Fibroblast of lung (primary cell): Measurements from ENCODE around the gene YWHAQ. TPM values are rescaled to one million over a fixed set of nuclear protein-coding genes. Genes with fewer than 3 reads are reported as not detected.
A peak's percentile ranks its signal among the peaks of the same experiment; 100 is the strongest.

Experiments
- DNase-seq, 2 donors: peaks; one replicate each; pipeline versions ENCODE4 v3.0.0 to v3.0.0-alpha.2; 2010; ENCODE audit warnings: low read depth in 2 of 2
- H2AFZ ChIP-seq: 2 replicates; pipeline ENCODE4 v1.5.1; 2012; ENCODE audit warnings: low read length, control low read depth, inconsistent platforms
- H3K27ac ChIP-seq: 2 replicates; pipeline ENCODE4 v1.5.1; 2011; ENCODE audit warnings: low read length, control low read depth; ENCODE audit not compliant: insufficient read depth
- H3K27me3 ChIP-seq: 2 replicates; pipeline ENCODE4 v1.5.1; 2011; ENCODE audit warnings: mild to moderate bottlenecking, low read length; ENCODE audit not compliant: control insufficient read depth, insufficient read depth
- H3K36me3 ChIP-seq: 2 replicates; pipeline ENCODE4 v1.5.1; 2011; ENCODE audit warnings: low read length; ENCODE audit not compliant: control insufficient read depth, insufficient read depth
- H3K4me1 ChIP-seq: 2 replicates; pipeline ENCODE4 v1.5.1; 2011; ENCODE audit warnings: low read length; ENCODE audit not compliant: control insufficient read depth, insufficient read depth; ENCODE audit errors: extremely low read depth
- H3K4me2 ChIP-seq: 2 replicates; pipeline ENCODE4 v1.5.1; 2011; ENCODE audit warnings: low read length, control low read depth; ENCODE audit not compliant: insufficient read depth; ENCODE audit errors: extremely low read depth
- H3K4me3 ChIP-seq, 4 experiments: fragments of 200-600 bp in 1 of 4; sonication (generic) in 1 of 4; replicated peaks in 1 of 4; 2 replicates each; pipeline ENCODE4 v1.5.1; 2011 to 2016; ENCODE audit warnings: low read length in 4 of 4, low read depth in 3 of 4, mild to moderate bottlenecking in 3 of 4, control low read depth in 2 of 4, inconsistent platforms in 1 of 4, mixed read lengths in 1 of 4; ENCODE audit not compliant: insufficient read depth in 1 of 4; ENCODE audit errors: control extremely low read depth in 1 of 4
- H3K79me2 ChIP-seq: 2 replicates; pipeline ENCODE4 v1.5.1; 2012; ENCODE audit warnings: mild to moderate bottlenecking, low read length, inconsistent platforms; ENCODE audit not compliant: control insufficient read depth, insufficient read depth
- H3K9ac ChIP-seq: 2 replicates; pipeline ENCODE4 v1.5.1; 2011; ENCODE audit warnings: mild to moderate bottlenecking, low read length, control low read depth; ENCODE audit not compliant: insufficient read depth
- H3K9me3 ChIP-seq: 2 replicates; pipeline ENCODE4 v1.5.1; 2012; ENCODE audit warnings: low read depth, low read length; ENCODE audit not compliant: control insufficient read depth, insufficient read depth
- H4K20me1 ChIP-seq: 2 replicates; pipeline ENCODE4 v1.5.1; 2011; ENCODE audit warnings: low read length; ENCODE audit not compliant: control insufficient read depth, insufficient read depth; ENCODE audit errors: extremely low read depth
- EZH2 ChIP-seq: IDR thresholded peaks from 2 replicates; pipeline ENCODE4 v1.5.1; 2012; ENCODE audit warnings: low read length, control low read depth, mild to moderate bottlenecking; ENCODE audit errors: missing control alignments
- polyA plus RNA-seq, 2 donors: library from polyadenylated mRNA; depleted of rRNA in 1 of 2; stranded (reverse) in 1 of 2; unstranded in 1 of 2; fragments of >200 nt; gene quantifications; 2 replicates each; pipeline ENCODE4 v1.2.1, GENCODE V29; 2011 to 2012; ENCODE audit warnings: missing spikeins in 1 of 2
- total RNA-seq: library from RNA; depleted of rRNA; stranded (reverse); fragments of >200 nt; gene quantifications from 2 replicates; pipeline ENCODE4 v1.2.1, GENCODE V29; 2014
- TF ChIP-seq, protein P1 (sequence below), 2 donors: IDR thresholded peaks in 1 of 2; conservative IDR thresholded peaks in 1 of 2; 1 replicate in 1 of 2; 2 replicates in 1 of 2; pipeline ENCODE4 v1.5.1; 2011 to 2012; ENCODE audit warnings: low read length in 2 of 2, control low read depth in 1 of 2, inconsistent platforms in 1 of 2, low read depth in 1 of 2, mild to moderate bottlenecking in 1 of 2

The YWHAQ gene
- total and polyA plus RNA-seq, 2 donors (not counting 1 experiment from before 2014, with no cell fraction given) = 323 to 510 TPM

DNA sequence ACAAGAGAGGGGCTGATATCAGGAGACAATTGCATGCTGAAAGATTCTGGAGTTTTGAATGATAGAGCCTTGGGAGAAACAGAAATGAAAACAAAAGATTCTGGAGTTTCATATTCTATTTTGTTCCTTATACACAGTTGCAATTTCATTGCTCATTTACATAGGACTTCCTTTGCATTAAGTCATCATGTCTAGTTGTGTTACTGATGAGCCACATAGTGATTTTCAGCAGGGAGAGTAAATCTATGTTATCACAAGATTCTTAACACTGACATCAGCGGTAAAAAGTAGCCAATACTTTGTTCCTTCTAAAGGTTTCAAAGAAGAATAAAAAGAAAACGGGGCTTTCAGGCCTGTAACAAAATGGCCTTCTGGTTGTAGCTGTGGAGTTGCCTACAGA lies 82.3 kb downstream of the YWHAQ start:
- Histone ChIP-seq H3K27me3 (no peaks in the 10 kb centered on the region), H3K79me2 (peaks cover 71% of the 10 kb centered on the region), H3K4me2 (no peak overlapping the region), H3K4me3 (no peak overlapping the region), H3K4me1 (peaks cover 14% of the 10 kb centered on the region), H3K9me3 (no peaks in the 10 kb centered on the region), H4K20me1 (no peaks in the 10 kb centered on the region), H3K9ac (no peak overlapping the region), H3K27ac (no peak overlapping the region), H2AFZ (no peak overlapping the region), H3K36me3 (no peaks in the 10 kb centered on the region)
- no peak for TF ChIP-seq EZH2
- TF ChIP-seq, protein P1, sequence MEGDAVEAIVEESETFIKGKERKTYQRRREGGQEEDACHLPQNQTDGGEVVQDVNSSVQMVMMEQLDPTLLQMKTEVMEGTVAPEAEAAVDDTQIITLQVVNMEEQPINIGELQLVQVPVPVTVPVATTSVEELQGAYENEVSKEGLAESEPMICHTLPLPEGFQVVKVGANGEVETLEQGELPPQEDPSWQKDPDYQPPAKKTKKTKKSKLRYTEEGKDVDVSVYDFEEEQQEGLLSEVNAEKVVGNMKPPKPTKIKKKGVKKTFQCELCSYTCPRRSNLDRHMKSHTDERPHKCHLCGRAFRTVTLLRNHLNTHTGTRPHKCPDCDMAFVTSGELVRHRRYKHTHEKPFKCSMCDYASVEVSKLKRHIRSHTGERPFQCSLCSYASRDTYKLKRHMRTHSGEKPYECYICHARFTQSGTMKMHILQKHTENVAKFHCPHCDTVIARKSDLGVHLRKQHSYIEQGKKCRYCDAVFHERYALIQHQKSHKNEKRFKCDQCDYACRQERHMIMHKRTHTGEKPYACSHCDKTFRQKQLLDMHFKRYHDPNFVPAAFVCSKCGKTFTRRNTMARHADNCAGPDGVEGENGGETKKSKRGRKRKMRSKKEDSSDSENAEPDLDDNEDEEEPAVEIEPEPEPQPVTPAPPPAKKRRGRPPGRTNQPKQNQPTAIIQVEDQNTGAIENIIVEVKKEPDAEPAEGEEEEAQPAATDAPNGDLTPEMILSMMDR (conservative IDR thresholded peaks at IDR 0.05 in 1 of 2, IDR thresholded peaks at IDR 0.05 in 1 of 2; ENCODE audit: low read depth in 1 of 2, low read length in 2 of 2) = no peak
- DNase-seq = peak; percentile 48 to 52

DNA sequence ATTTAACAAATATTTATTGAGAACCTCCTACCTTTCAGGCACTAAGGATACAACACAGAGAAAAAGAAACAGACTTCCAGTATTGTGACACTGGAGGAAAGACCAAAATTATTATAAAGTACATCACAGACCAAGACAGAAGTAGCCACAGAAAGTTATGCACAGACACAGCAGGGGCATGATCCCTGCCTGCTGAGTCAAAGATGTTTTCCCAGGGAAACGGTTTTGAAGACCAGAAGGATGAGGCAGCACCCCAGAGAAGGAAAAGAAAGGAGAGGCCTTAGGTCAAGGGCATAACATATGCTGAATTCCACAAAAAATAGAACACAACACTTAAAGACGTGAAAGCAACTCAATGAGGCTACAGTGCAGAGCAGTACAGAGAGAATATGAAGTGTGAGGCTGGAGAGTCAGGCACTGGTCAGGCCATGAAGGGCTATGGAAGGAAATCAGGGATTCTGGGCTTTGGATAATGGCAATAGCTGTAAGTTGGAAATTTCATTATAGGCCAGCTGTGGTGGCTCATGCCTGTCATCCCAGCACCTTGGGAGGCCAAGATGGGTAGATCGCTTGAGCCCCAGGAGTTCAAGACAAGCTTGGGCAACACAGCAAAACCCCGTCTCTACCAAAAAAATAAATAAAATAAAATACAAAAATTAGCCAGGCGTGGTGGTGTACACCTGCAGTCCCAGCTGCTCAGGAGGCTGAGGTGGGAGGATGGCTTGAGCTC lies 83.4 kb downstream of the YWHAQ start:
- H3K4me3 ChIP-seq = no peak overlapping the region
- peak; percentile 53 to 64 for DNase-seq
- no peaks in the 10 kb centered on the region for H4K20me1 ChIP-seq
- H3K9me3 ChIP-seq = no peaks in the 10 kb centered on the region
- H3K79me2 ChIP-seq = peaks cover 65% of the 10 kb centered on the region
- no peak overlapping the region for H3K27ac ChIP-seq
- H3K9ac ChIP-seq = no peak overlapping the region
- H3K4me2 ChIP-seq = no peak overlapping the region
- H3K27me3 ChIP-seq = no peaks in the 10 kb centered on the region
- peaks cover 12% of the 10 kb centered on the region for H3K4me1 ChIP-seq
- TF ChIP-seq, protein P1 (conservative IDR thresholded peaks at IDR 0.05 in 1 of 2, IDR thresholded peaks at IDR 0.05 in 1 of 2; ENCODE audit: low read depth in 1 of 2, low read length in 2 of 2) = no peak
- TF ChIP-seq EZH2 = no peak
- H2AFZ ChIP-seq = no peak overlapping the region
- no peaks in the 10 kb centered on the region for H3K36me3 ChIP-seq

DNA sequence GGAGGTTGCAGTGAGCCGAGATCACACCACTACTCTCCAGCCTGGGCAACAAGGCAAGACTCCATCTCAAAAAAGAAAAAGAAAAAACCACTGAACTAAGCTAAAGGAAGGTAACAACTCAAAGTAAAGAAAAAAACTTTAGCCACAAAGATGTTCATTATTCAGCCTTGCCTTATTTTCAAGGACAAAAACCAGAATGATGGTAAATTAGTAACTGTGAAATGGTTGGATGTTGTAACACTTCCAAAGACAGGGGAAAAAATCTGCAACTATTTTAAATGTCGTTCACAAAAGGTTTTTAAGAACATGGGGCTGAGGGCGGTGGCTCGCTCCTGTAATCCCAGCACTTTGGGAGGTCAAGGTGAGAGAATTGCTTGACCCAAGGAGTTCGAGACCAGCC lies 85.3 kb downstream of the YWHAQ start:
- Histone ChIP-seq H3K27ac (no peak overlapping the region), H2AFZ (no peak overlapping the region), H3K9ac (no peak overlapping the region), H3K4me2 (no peak overlapping the region), H3K4me3 (no peak overlapping the region), H3K9me3 (no peaks in the 10 kb centered on the region), H3K4me1 (peaks cover 4% of the 10 kb centered on the region), H3K27me3 (no peaks in the 10 kb centered on the region), H3K79me2 (peaks cover 52% of the 10 kb centered on the region), H3K36me3 (no peaks in the 10 kb centered on the region), H4K20me1 (no peaks in the 10 kb centered on the region)
- TF ChIP-seq, protein P1 (conservative IDR thresholded peaks at IDR 0.05 in 1 of 2, IDR thresholded peaks at IDR 0.05 in 1 of 2; ENCODE audit: low read depth in 1 of 2, low read length in 2 of 2) = no peak
- no peak for TF ChIP-seq EZH2
- no peak for DNase-seq
